ENCODE measurements around the gene ENC1.

ENC1 gene

GRCh38 chr5:74673011-74673790, 32.7 kb upstream of the ENC1 start:
- H3K4me3 ChIP-seq (IDR thresholded peaks at IDR 0.05; ENCODE audit: insufficient read depth, low read depth, low read length) = no peak overlapping the region
- peaks cover 12% of the 10 kb centered on the region for H3K4me1 ChIP-seq (ENCODE audit: low read depth, poor library complexity, severe bottlenecking)
- no peak overlapping the region for H3K27ac ChIP-seq
- no peaks in the 10 kb centered on the region for H3K36me3 ChIP-seq (ENCODE audit: insufficient read depth)
- TF ChIP-seq CTCF (conservative IDR thresholded peaks at IDR 0.05; ENCODE audit: low read depth, low read length) = peak; percentile 31; the same call in 1 of the 2 replicates
- H2AFZ ChIP-seq (ENCODE audit: low read depth) = peak overlapping the region; percentile 36; the same call in 1 of the 2 replicates
- H3K79me2 ChIP-seq (ENCODE audit: insufficient read depth, low read depth) = no peaks in the 10 kb centered on the region
- no peaks in the 10 kb centered on the region for H3K27me3 ChIP-seq (ENCODE audit: insufficient read depth, low read depth)
- H4K20me1 ChIP-seq (ENCODE audit: insufficient read depth) = no peaks in the 10 kb centered on the region
- H3K9ac ChIP-seq = no peak overlapping the region
- H3K4me2 ChIP-seq = no peak overlapping the region

GRCh38 chr5:74672215-74672877, 31.8 kb upstream of the ENC1 start:
- no peaks in the 10 kb centered on the region for H3K27me3 ChIP-seq (ENCODE audit: insufficient read depth, low read depth)
- H2AFZ ChIP-seq (ENCODE audit: low read depth) = no peak overlapping the region
- no peak overlapping the region for H3K27ac ChIP-seq
- no peak overlapping the region for H3K4me2 ChIP-seq
- no peaks in the 10 kb centered on the region for H3K79me2 ChIP-seq (ENCODE audit: insufficient read depth, low read depth)
- H3K4me1 ChIP-seq (ENCODE audit: low read depth, poor library complexity, severe bottlenecking) = peaks cover 12% of the 10 kb centered on the region
- TF ChIP-seq CTCF (conservative IDR thresholded peaks at IDR 0.05; ENCODE audit: low read depth, low read length) = no peak
- H3K9ac ChIP-seq = no peak overlapping the region
- no peak overlapping the region for H3K4me3 ChIP-seq (IDR thresholded peaks at IDR 0.05; ENCODE audit: insufficient read depth, low read depth, low read length)
- H4K20me1 ChIP-seq (ENCODE audit: insufficient read depth) = no peaks in the 10 kb centered on the region
- no peaks in the 10 kb centered on the region for H3K36me3 ChIP-seq (ENCODE audit: insufficient read depth)

- no peak overlapping the region for H3K27ac ChIP-seq
- no peak overlapping the region for H2AFZ ChIP-seq (ENCODE audit: low read depth)
- H3K4me1 ChIP-seq (ENCODE audit: low read depth, poor library complexity, severe bottlenecking) = peaks cover 12% of the 10 kb centered on the region
- H3K27me3 ChIP-seq (ENCODE audit: insufficient read depth, low read depth) = no peaks in the 10 kb centered on the region
- no peak for TF ChIP-seq CTCF (conservative IDR thresholded peaks at IDR 0.05; ENCODE audit: low read depth, low read length)
- no peak overlapping the region for H3K4me3 ChIP-seq (IDR thresholded peaks at IDR 0.05; ENCODE audit: insufficient read depth, low read depth, low read length)
- H3K79me2 ChIP-seq (ENCODE audit: insufficient read depth, low read depth) = no peaks in the 10 kb centered on the region
- H3K9ac ChIP-seq = no peak overlapping the region
- no peaks in the 10 kb centered on the region for H4K20me1 ChIP-seq (ENCODE audit: insufficient read depth)
- no peaks in the 10 kb centered on the region for H3K36me3 ChIP-seq (ENCODE audit: insufficient read depth)
- H3K4me2 ChIP-seq = no peak overlapping the region
These were observed 30.0 kb upstream of the ENC1 start for GRCh38 chr5:74670396-74671038.

- Histone ChIP-seq H2AFZ (ENCODE audit: low read depth) (no peak overlapping the region), H3K79me2 (ENCODE audit: insufficient read depth, low read depth) (no peaks in the 10 kb centered on the region), H3K27ac (no peak overlapping the region), H3K36me3 (ENCODE audit: insufficient read depth) (no peaks in the 10 kb centered on the region), H3K27me3 (ENCODE audit: insufficient read depth, low read depth) (no peaks in the 10 kb centered on the region), H3K4me2 (no peak overlapping the region), H4K20me1 (ENCODE audit: insufficient read depth) (no peaks in the 10 kb centered on the region), H3K9ac (no peak overlapping the region), H3K4me1 (ENCODE audit: low read depth, poor library complexity, severe bottlenecking) (peaks cover 12% of the 10 kb centered on the region), H3K4me3 (IDR thresholded peaks at IDR 0.05; ENCODE audit: insufficient read depth, low read depth, low read length) (no peak overlapping the region)
- no peak for TF ChIP-seq CTCF (conservative IDR thresholded peaks at IDR 0.05; ENCODE audit: low read depth, low read length)
These were observed 29.3 kb upstream of the ENC1 start for GRCh38 chr5:74669821-74670220.

All from KMS-11 (cell line).